ENCODE data around the gene CHRNA4. TPM values are rescaled to one million over a fixed set of nuclear protein-coding genes. Genes with fewer than 3 reads are reported as not detected.

The CHRNA4 gene
- polyA plus RNA-seq, 1 donor, result 0.45 TPM

DNA sequence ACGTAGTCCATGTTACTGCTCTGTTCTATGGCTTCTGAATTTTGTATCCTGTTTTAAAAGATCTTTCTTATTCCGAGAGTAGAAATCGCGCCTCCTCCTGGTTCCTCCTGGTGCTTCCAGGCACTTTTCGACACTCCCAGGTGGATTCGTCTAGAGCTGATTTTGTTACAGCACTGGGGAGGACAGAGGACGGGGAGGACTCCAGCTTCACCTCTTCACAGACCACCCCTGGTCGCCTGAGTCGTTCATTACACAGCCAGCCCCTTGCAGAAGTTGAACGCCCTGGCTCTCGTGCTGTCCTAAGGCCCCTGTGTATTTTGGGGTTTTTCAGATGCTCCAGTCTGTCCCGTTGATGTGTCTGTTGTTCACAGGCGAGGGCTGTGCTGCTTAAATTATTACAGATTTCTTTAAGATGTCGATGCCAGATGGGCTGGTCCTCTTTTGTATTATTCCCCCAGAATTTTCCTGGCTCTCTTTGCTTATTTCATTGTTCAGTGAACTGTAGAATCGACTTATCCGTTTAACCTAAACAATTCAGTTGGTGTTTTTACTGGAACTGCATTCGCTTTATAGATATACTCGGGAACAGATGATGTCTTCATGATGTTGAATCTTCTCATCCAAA lies 37.7 kb downstream of the CHRNA4 start:
- H3K9me3 ChIP-seq (ENCODE audit: control insufficient read depth, low read depth, low read length), result no peaks in the 10 kb centered on the region
- H3K27ac ChIP-seq (ENCODE audit: low read length), result no peak overlapping the region
- H3K4me1 ChIP-seq (ENCODE audit: control insufficient read depth, insufficient read depth, low read length), result peaks cover 2% of the 10 kb centered on the region
- no peak for DNase-seq
- H3K27me3 ChIP-seq (ENCODE audit: control insufficient read depth, insufficient read depth, low read length), result peaks cover 10% of the 10 kb centered on the region
- H3K4me3 ChIP-seq (ENCODE audit: low read length), result no peak overlapping the region
- H3K36me3 ChIP-seq (ENCODE audit: control insufficient read depth, insufficient read depth, low read length), result no peaks in the 10 kb centered on the region
- no CpG with 5 or more reads among the region's 18 CpGs for WGBS (ENCODE audit: insufficient coverage, low lambda C conversion rate)

- peaks cover 10% of the 10 kb centered on the region for H3K27me3 ChIP-seq (ENCODE audit: control insufficient read depth, insufficient read depth, low read length)
Observed at GRCh38 chr20:63322933-63323273, 38.2 kb downstream of the CHRNA4 start.

GRCh38 chr20:63322146-63322932 lies 38.8 kb downstream of the CHRNA4 start:
- Histone ChIP-seq H3K9me3 (ENCODE audit: control insufficient read depth, low read depth, low read length) (no peaks in the 10 kb centered on the region), H3K36me3 (ENCODE audit: control insufficient read depth, insufficient read depth, low read length) (no peaks in the 10 kb centered on the region), H3K4me3 (ENCODE audit: low read length) (no peak overlapping the region), H3K27ac (ENCODE audit: low read length) (no peak overlapping the region), H3K27me3 (ENCODE audit: control insufficient read depth, insufficient read depth, low read length) (peaks cover 10% of the 10 kb centered on the region), H3K4me1 (ENCODE audit: control insufficient read depth, insufficient read depth, low read length) (peaks cover 2% of the 10 kb centered on the region)
- no CpG with 5 or more reads among the region's 34 CpGs for WGBS (ENCODE audit: insufficient coverage, low lambda C conversion rate)
- no peak for DNase-seq

More at GRCh38 chr20:63322933-63323273, 38.2 kb downstream of the CHRNA4 start:
- no peak overlapping the region for H3K27ac ChIP-seq (ENCODE audit: low read length)
- WGBS (ENCODE audit: insufficient coverage, low lambda C conversion rate), result 38% methylated on average over 3 of the region's 15 CpGs
- peaks cover 2% of the 10 kb centered on the region for H3K4me1 ChIP-seq (ENCODE audit: control insufficient read depth, insufficient read depth, low read length)
- no peak for DNase-seq
- no peak overlapping the region for H3K4me3 ChIP-seq (ENCODE audit: low read length)
- no peaks in the 10 kb centered on the region for H3K9me3 ChIP-seq (ENCODE audit: control insufficient read depth, low read depth, low read length)
- H3K36me3 ChIP-seq (ENCODE audit: control insufficient read depth, insufficient read depth, low read length), result no peaks in the 10 kb centered on the region

DNA sequence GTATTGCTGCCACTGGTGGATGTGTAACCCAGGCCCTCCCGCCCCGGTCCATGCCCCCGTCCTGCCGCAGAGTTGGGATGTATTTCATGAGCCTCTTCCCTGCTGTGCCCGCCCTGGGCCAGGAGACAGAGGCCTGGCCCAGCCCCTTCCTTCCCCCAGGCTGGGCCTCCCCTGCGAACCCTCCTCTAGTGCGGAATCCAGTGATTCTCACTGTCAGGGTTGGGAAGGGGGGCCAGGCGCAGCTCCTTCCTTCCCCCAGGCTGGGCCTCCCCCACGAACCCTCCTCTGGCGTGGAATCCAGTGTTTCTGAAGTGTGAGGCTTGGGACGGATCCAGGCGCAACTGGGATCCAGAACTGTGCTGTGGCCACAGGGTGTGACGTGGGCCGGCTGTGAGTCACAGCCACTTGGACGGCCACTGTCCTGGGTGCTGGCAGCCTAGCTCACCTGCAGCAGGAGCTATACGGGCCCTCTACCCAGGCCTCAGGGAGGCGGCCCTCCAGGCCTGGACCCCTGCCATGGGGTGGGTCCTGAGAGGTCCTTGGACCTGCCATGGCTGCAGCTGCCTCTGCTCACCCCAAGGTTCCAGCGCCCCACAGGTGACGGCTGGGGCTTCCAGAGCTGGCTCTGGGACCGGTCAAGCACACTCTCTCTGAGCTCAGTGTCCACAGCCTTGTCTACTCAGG lies 39.9 kb downstream of the CHRNA4 start:
- Histone ChIP-seq H3K4me3 (ENCODE audit: low read length) (no peak overlapping the region), H3K9me3 (ENCODE audit: control insufficient read depth, low read depth, low read length) (no peaks in the 10 kb centered on the region), H3K4me1 (ENCODE audit: control insufficient read depth, insufficient read depth, low read length) (peaks cover 2% of the 10 kb centered on the region), H3K27me3 (ENCODE audit: control insufficient read depth, insufficient read depth, low read length) (peaks cover 10% of the 10 kb centered on the region), H3K36me3 (ENCODE audit: control insufficient read depth, insufficient read depth, low read length) (no peaks in the 10 kb centered on the region), H3K27ac (ENCODE audit: low read length) (no peak overlapping the region)
- no CpG with 5 or more reads among the region's 20 CpGs for WGBS (ENCODE audit: insufficient coverage, low lambda C conversion rate)
- DNase-seq, result no peak

GRCh38 chr20:63320616-63321147 lies 40.5 kb downstream of the CHRNA4 start:
- Histone ChIP-seq H3K36me3 (ENCODE audit: control insufficient read depth, insufficient read depth, low read length) (no peaks in the 10 kb centered on the region), H3K27ac (ENCODE audit: low read length) (no peak overlapping the region), H3K4me3 (ENCODE audit: low read length) (no peak overlapping the region), H3K27me3 (ENCODE audit: control insufficient read depth, insufficient read depth, low read length) (peaks cover 10% of the 10 kb centered on the region), H3K9me3 (ENCODE audit: control insufficient read depth, low read depth, low read length) (no peaks in the 10 kb centered on the region), H3K4me1 (ENCODE audit: control insufficient read depth, insufficient read depth, low read length) (peaks cover 2% of the 10 kb centered on the region)
- DNase-seq, result no peak
- no CpG with 5 or more reads among the region's 10 CpGs for WGBS (ENCODE audit: insufficient coverage, low lambda C conversion rate)

- no peaks in the 10 kb centered on the region for H3K36me3 ChIP-seq (ENCODE audit: control insufficient read depth, insufficient read depth, low read length)
- H3K27ac ChIP-seq (ENCODE audit: low read length), result no peak overlapping the region
- peaks cover 2% of the 10 kb centered on the region for H3K4me1 ChIP-seq (ENCODE audit: control insufficient read depth, insufficient read depth, low read length)
- WGBS (ENCODE audit: insufficient coverage, low lambda C conversion rate), result no CpG with 5 or more reads among the region's 23 CpGs
- no peak for DNase-seq
- peaks cover 10% of the 10 kb centered on the region for H3K27me3 ChIP-seq (ENCODE audit: control insufficient read depth, insufficient read depth, low read length)
- no peaks in the 10 kb centered on the region for H3K9me3 ChIP-seq (ENCODE audit: control insufficient read depth, low read depth, low read length)
- H3K4me3 ChIP-seq (ENCODE audit: low read length), result no peak overlapping the region
Observed at GRCh38 chr20:63320041-63320511, 41.1 kb downstream of the CHRNA4 start.

DNA sequence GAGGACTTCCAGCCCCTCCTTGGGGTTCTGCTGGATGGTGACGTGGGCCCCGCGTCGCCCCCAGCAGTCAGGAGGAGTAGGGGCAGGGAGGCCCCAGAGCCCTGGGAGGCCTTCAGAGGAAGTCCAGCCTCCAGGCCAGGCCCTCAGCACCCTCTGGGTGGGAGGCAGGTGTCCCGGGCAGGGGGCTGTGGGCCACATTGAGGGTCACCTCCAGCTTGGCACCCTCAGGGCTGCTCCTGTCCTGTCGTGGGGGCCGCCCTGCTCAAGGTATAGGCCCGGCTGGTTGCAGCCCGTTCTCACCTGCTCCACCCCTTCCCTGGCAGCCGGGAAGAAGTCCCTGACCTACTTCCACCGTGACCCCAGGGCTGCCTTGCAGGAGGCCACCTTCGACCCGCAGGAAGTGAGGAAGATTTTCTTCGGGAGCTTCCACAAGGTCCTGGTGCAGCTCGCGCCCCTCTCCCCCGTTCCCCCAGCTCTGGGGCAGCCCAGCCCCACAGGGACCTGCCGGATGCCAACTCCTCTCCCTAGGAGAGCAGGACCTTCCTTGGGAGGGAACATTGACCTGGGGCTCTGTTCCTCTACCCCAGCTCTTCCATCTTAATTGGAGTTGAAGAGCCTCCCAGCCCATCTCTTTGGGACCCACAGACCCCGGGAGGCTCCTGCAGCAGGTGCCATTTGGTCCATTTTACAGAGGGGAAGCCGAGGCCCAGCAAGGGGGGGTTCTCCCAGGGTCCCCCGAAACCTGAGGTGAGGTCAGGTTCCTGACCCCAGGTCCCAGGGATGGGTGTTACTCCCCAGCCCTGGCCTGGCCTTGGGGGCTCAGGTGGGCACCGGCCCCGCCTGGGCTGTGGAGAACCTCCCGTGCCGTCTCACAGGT lies 41.7 kb downstream of the CHRNA4 start:
- DNase-seq, result no peak
- Histone ChIP-seq H3K4me3 (ENCODE audit: low read length) (no peak overlapping the region), H3K27ac (ENCODE audit: low read length) (no peak overlapping the region), H3K4me1 (ENCODE audit: control insufficient read depth, insufficient read depth, low read length) (peaks cover 2% of the 10 kb centered on the region), H3K36me3 (ENCODE audit: control insufficient read depth, insufficient read depth, low read length) (no peaks in the 10 kb centered on the region), H3K27me3 (ENCODE audit: control insufficient read depth, insufficient read depth, low read length) (peaks cover 10% of the 10 kb centered on the region), H3K9me3 (ENCODE audit: control insufficient read depth, low read depth, low read length) (no peaks in the 10 kb centered on the region)
- WGBS (ENCODE audit: insufficient coverage, low lambda C conversion rate), result no CpG with 5 or more reads among the region's 25 CpGs

GRCh38 chr20:63318391-63319163 lies 42.6 kb downstream of the CHRNA4 start:
- H3K27ac ChIP-seq (ENCODE audit: low read length), result no peak overlapping the region
- peaks cover 10% of the 10 kb centered on the region for H3K27me3 ChIP-seq (ENCODE audit: control insufficient read depth, insufficient read depth, low read length)
- H3K9me3 ChIP-seq (ENCODE audit: control insufficient read depth, low read depth, low read length), result no peaks in the 10 kb centered on the region
- DNase-seq, result no peak
- H3K4me3 ChIP-seq (ENCODE audit: low read length), result no peak overlapping the region
- WGBS (ENCODE audit: insufficient coverage, low lambda C conversion rate), result no CpG with 5 or more reads among the region's 24 CpGs
- H3K4me1 ChIP-seq (ENCODE audit: control insufficient read depth, insufficient read depth, low read length), result peaks cover 2% of the 10 kb centered on the region
- no peaks in the 10 kb centered on the region for H3K36me3 ChIP-seq (ENCODE audit: control insufficient read depth, insufficient read depth, low read length)

DNA sequence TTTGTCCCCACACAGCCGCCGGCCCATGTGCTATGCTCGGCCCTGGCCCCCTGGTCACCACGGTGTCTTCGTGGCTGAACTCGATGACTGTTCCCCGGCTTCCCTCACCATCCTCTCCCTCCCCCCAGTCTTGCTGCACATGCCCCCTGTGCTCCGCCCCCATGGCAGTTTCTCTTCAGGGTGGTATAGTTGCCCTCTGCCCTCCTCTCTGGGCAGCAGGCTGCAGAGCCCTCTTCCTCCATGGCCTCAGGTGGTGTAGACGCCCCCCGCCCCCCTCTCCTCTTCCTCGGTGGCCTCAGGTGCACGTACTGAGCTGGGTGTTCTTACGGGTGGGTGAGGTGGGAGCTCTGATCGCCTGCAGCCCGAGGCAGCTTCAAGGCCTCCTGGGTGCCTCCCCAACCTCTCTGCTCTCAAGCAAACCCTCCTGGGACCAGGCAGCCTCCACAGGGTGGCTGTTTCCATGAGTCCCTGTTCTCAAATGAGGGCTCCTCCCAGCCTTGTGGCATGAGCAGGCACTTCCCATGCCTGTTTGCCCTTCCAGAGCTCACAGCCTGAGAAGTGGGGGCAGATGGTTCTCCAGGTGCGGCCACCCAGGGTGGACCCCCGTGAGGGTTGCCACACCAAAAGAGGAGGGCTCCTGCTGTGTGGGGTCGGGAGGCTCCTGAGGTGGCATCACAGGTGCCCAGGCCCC lies 43.4 kb downstream of the CHRNA4 start:
- no peak overlapping the region for H3K27ac ChIP-seq (ENCODE audit: low read length)
- no peak for DNase-seq
- no peaks in the 10 kb centered on the region for H3K9me3 ChIP-seq (ENCODE audit: control insufficient read depth, low read depth, low read length)
- peaks cover 6% of the 10 kb centered on the region for H3K27me3 ChIP-seq (ENCODE audit: control insufficient read depth, insufficient read depth, low read length)
- no peak overlapping the region for H3K4me3 ChIP-seq (ENCODE audit: low read length)
- H3K4me1 ChIP-seq (ENCODE audit: control insufficient read depth, insufficient read depth, low read length), result peaks cover 2% of the 10 kb centered on the region
- no peaks in the 10 kb centered on the region for H3K36me3 ChIP-seq (ENCODE audit: control insufficient read depth, insufficient read depth, low read length)
- WGBS (ENCODE audit: insufficient coverage, low lambda C conversion rate), result no CpG with 5 or more reads among the region's 18 CpGs

All from large intestine (tissue), 3 donors.